BLaER1 (cell line): ENCODE results near the gene METTL5.
"Not testable (repeated sequence)": the region's sequence is repeated elsewhere in the genome, so short reads cannot be mapped to it uniquely, and the experiment has no call there.

ENCODE experiments used
- H3K27ac ChIP-seq: shearing (Covaris generic); formaldehyde crosslinking; 2 replicates; pipeline ENCODE4 v1.8.1; 2022
- H3K27me3 ChIP-seq: shearing (Covaris generic); formaldehyde crosslinking; 2 replicates; pipeline ENCODE4 v1.8.1; 2022
- H3K36me3 ChIP-seq: shearing (Covaris generic); formaldehyde crosslinking; 2 replicates; pipeline ENCODE4 v1.8.1; 2022
- H3K4me1 ChIP-seq: shearing (Covaris generic); formaldehyde crosslinking; 2 replicates; pipeline ENCODE4 v1.8.1; 2022
- H3K4me2 ChIP-seq: shearing (Covaris generic); formaldehyde crosslinking; 2 replicates; pipeline ENCODE4 v1.8.1; 2022
- H3K4me3 ChIP-seq: shearing (Covaris generic); formaldehyde crosslinking; 2 replicates; pipeline ENCODE4 v1.8.1; 2022
- H3K9ac ChIP-seq: shearing (Covaris generic); formaldehyde crosslinking; 2 replicates; pipeline ENCODE4 v1.8.1; 2022
- H3K9me3 ChIP-seq: shearing (Covaris generic); formaldehyde crosslinking; 2 replicates; pipeline ENCODE4 v1.8.1; 2022
- H4K20me1 ChIP-seq: shearing (Covaris generic); formaldehyde crosslinking; 2 replicates; pipeline ENCODE4 v1.8.1; 2022
- Cebpa-rat ChIP-seq: shearing (Covaris generic); IDR thresholded peaks from 2 replicates; pipeline ENCODE4 v1.8.1; 2022

The METTL5 gene

DNA sequence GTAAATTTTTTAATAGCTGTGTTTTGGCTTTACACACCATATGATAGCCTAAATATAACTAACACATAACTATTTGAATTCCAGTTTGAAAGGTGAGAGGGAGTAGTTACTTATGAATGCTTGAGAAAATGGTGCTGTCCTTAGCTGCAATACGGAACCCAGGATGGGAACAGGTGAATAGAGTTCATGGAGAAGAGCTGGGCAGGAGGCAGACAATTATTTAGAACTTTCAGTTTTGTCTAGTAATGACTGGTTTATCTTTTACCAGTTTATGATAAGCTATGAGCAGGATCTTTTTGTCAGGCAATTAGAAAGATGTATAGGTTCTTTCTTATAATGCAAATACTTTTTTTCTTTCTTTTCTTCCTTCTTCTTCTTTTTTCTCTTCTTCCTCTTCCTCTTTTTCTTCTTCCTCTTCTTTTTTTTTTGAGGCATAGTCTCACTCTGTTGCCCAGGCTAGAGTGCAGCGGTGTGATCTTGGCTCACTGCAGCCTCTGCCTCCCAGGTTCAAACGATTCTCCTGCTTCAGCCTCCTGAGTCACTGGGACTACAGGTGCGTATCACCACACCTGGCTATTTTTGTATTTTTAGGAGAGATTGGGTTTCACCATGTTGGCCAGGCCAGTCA, 28.4 kb upstream of the METTL5 start:
- Histone ChIP-seq H3K27me3 (no peaks in the 10 kb centered on the region), H3K4me3 (no peak overlapping the region), H3K4me1 (no peaks in the 10 kb centered on the region), H3K4me2 (no peak overlapping the region), H3K9ac (no peak overlapping the region), H3K27ac (no peak overlapping the region), H4K20me1 (no peaks in the 10 kb centered on the region), H3K36me3 (peaks cover 28% of the 10 kb centered on the region), H3K9me3 (peaks cover 65% of the 10 kb centered on the region)
- no peak for TF ChIP-seq Cebpa-rat

DNA sequence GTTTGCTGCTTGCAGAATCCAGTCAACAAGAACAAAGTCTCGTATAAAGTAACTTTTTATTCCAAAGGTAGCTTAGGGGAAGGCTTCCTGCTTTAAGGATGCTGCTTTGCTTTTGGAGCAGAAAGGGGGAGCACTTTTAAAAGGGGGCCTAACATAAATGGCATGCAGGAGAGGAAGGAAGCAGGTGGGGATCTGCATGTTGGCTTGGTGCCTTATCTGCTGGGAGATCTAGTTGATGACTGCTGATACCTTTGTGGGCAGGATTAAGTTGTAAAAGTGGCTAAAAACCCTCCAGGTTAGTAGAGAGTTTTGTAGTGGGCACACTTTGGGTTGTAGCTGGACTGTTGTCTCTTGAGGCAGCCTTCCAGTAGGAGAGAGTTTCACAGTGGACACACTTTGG, 25.0 kb upstream of the METTL5 start:
- no peak overlapping the region for H3K4me3 ChIP-seq
- peaks cover 28% of the 10 kb centered on the region for H3K36me3 ChIP-seq
- H3K9ac ChIP-seq, result no peak overlapping the region
- H3K4me1 ChIP-seq, result no peaks in the 10 kb centered on the region
- no peaks in the 10 kb centered on the region for H3K27me3 ChIP-seq
- H3K4me2 ChIP-seq, result no peak overlapping the region
- H4K20me1 ChIP-seq, result no peaks in the 10 kb centered on the region
- TF ChIP-seq Cebpa-rat, result no peak
- H3K27ac ChIP-seq, result no peak overlapping the region
- peaks cover 36% of the 10 kb centered on the region for H3K9me3 ChIP-seq

DNA sequence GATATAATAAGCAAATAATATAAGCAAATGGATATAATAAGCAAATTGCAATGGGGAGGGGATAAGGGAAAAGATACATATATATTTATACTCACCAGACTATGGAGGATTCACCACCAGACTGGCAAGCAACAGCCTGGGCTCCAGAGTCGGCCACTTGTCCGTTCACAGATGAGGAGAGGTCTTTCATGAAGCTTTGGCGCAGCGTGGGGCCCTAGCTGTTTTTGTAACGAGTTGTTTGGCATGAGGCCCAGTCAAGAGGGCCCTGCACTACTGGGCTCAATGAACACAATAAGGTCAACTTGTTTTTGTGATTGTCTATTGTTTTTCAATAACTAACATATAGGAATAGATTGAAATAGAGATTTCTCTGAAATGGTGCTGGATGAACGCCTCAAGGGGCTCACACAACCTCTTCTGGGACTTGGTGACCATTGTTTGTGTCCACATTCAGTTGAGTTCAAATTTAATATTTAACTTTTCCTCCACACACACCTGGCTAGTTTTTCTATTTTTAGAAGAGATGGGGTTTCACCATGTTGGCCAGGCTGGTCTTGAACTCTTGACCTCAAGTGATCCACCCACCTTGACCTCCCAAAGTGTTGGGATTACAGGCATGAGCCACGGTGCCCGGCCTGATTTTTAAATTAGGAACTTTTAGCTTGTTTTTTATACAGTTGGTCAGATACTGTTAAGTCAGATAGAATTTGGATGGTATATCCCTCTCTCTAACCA, 24.4 kb upstream of the METTL5 start:
- H3K4me1 ChIP-seq, H3K9ac ChIP-seq, H3K27me3 ChIP-seq, H3K27ac ChIP-seq, H3K4me3 ChIP-seq, H3K4me2 ChIP-seq, H4K20me1 ChIP-seq: not testable (repeated sequence)
- peaks cover 36% of the 10 kb centered on the region for H3K9me3 ChIP-seq
- peaks cover 33% of the 10 kb centered on the region for H3K36me3 ChIP-seq

DNA sequence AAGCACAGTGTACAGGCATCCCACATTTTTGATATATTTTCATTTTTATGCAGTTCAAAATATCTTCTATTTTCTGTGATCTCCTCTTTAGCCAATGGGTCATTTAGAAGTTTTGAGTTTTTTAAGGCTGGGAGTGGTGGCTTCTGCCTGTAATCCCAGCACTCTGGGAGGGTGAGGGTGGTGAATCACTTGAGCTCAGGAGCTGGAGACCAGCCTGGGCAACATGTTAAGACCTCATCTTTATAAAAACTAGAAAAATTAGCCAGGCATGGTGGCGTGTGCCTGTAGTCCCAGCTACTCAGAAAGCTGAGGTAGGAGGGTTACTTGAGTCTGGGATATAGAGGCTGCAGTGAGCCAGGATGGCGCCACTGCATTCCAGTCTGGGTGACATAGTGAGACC, 20.3 kb upstream of the METTL5 start:
- Histone ChIP-seq H3K4me2 (no peak overlapping the region), H3K27ac (no peak overlapping the region), H3K4me3 (no peak overlapping the region), H3K27me3 (no peaks in the 10 kb centered on the region), H3K4me1 (no peaks in the 10 kb centered on the region), H3K36me3 (peaks cover 50% of the 10 kb centered on the region), H3K9me3 (peaks cover 38% of the 10 kb centered on the region), H4K20me1 (peaks cover 10% of the 10 kb centered on the region), H3K9ac (no peak overlapping the region)
- no peak for TF ChIP-seq Cebpa-rat

GRCh38 chr2:169841625-169842024, 16.9 kb upstream of the METTL5 start:
- H3K27ac ChIP-seq, H3K9ac ChIP-seq, H3K27me3 ChIP-seq, H3K4me2 ChIP-seq, H3K4me1 ChIP-seq, H3K4me3 ChIP-seq: not testable (repeated sequence)
- Histone ChIP-seq H3K9me3 (peaks cover 20% of the 10 kb centered on the region), H4K20me1 (peaks cover 18% of the 10 kb centered on the region), H3K36me3 (peaks cover 40% of the 10 kb centered on the region)

DNA sequence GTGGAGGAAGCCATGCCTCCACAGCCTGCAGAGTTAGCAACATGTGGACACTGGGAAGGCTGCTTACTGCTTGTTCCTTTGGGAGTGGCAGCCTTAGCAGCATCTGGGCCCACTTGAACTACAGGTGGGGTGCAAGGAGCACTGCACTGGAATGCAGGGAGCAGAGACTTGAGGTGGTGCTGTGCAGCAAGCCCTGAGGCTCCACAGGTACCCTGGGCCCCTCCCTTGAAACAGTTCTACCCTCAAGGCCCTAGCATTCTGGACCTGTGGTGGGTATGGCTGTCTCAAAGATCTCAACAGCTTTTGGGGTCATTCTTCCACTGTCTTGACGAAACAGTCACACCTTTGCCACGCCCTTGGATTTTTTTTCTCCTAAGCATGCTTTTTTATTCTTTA, 16.0 kb upstream of the METTL5 start:
- Histone ChIP-seq H3K4me2 (no peak overlapping the region), H3K27ac (no peak overlapping the region), H3K9ac (no peak overlapping the region), H3K4me1 (no peaks in the 10 kb centered on the region), H4K20me1 (peaks cover 24% of the 10 kb centered on the region), H3K9me3 (peaks cover 20% of the 10 kb centered on the region), H3K4me3 (no peak overlapping the region), H3K36me3 (peaks cover 40% of the 10 kb centered on the region), H3K27me3 (no peaks in the 10 kb centered on the region)
- no peak for TF ChIP-seq Cebpa-rat

DNA sequence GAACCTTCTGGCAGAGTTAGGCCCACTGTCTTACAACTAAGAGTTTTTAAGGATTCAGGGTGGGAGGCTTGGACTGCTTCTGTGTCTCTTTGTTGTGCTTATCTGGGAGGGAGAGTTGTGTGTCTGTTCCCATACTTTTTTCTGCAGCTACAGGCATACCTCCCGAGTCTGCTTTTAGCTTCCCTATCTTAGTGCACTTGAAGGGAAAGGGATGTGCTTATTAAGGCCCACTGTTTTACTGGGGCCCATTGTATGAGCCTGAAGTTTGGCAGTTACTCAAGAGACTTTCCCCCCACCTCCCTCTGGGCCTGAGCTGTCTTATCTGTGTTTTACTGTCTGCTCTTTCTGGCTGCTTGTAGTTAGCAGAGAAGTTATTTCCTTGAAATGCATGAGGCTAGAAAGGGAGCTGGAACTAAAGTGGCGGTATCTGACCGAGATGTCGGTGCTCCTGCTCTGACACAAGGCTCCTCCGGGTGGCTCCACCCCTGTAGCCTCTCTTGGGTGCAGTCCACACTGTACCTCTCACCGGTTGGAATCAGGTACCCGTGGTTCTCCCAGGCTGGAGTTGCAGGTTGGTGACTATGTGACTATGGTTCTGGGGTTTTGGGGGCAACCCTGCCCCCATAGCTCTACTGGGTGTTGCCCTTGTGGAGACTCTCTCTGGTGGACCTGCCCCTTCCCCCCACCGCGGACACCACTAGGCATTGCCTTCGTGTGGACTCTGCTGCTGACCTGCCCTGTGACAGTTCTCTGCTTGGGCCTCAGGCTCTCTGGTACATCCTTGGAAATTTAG, 15.4 kb upstream of the METTL5 start:
- no peak overlapping the region for H3K4me2 ChIP-seq
- no peak overlapping the region for H3K9ac ChIP-seq
- TF ChIP-seq Cebpa-rat, result no peak

GRCh38 chr2:169838743-169839489, 14.2 kb upstream of the METTL5 start:
- no peaks in the 10 kb centered on the region for H3K4me1 ChIP-seq
- H3K4me2 ChIP-seq, result no peak overlapping the region
- H3K9ac ChIP-seq, result no peak overlapping the region
- H3K27ac ChIP-seq, result no peak overlapping the region
- no peak overlapping the region for H3K4me3 ChIP-seq
- H3K27me3 ChIP-seq, result no peaks in the 10 kb centered on the region
- no peak for TF ChIP-seq Cebpa-rat
- peaks cover 20% of the 10 kb centered on the region for H3K9me3 ChIP-seq
- peaks cover 34% of the 10 kb centered on the region for H3K36me3 ChIP-seq
- H4K20me1 ChIP-seq, result peaks cover 41% of the 10 kb centered on the region

More for the DNA sequence above, 15.4 kb upstream of the METTL5 start:
- H4K20me1 ChIP-seq, result peaks cover 29% of the 10 kb centered on the region
- H3K27me3 ChIP-seq, result no peaks in the 10 kb centered on the region
- H3K36me3 ChIP-seq, result peaks cover 40% of the 10 kb centered on the region
- no peak overlapping the region for H3K4me3 ChIP-seq
- peaks cover 20% of the 10 kb centered on the region for H3K9me3 ChIP-seq
- H3K27ac ChIP-seq, result no peak overlapping the region
- no peaks in the 10 kb centered on the region for H3K4me1 ChIP-seq

DNA sequence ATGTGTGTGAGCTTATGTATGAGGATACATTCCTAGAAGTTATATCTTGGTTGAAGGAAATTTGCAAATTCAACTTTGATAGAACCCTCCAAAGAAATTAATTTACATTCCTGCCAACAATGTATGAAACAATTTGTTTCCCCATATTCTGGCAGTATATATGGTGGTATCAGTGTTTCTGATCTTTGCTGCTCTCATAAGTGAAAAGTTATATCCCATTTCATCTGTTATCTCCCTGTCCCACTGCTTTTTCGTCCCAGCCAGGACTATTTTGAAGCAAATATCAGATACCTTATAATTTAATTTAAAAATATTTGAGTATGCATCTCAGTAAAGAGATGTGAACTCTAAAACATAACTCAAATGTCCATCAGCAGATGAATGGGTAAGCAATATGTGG, 9.7 kb upstream of the METTL5 start:
- H3K9ac ChIP-seq, result no peak overlapping the region
- no peak for TF ChIP-seq Cebpa-rat
- H3K9me3 ChIP-seq, result no peaks in the 10 kb centered on the region
- H3K4me2 ChIP-seq, result no peak overlapping the region
- H3K4me3 ChIP-seq, result no peak overlapping the region
- peaks cover 11% of the 10 kb centered on the region; the same call in 1 of the 2 replicates for H3K4me1 ChIP-seq
- H4K20me1 ChIP-seq, result peaks cover 63% of the 10 kb centered on the region
- H3K27me3 ChIP-seq, result no peaks in the 10 kb centered on the region
- H3K36me3 ChIP-seq, result peaks cover 17% of the 10 kb centered on the region
- no peak overlapping the region for H3K27ac ChIP-seq
